ES-I3 (cell line): ENCODE data around the gene PYCARD.
"Not testable (repeated sequence)": the region's sequence is repeated elsewhere in the genome, so short reads cannot be mapped to it uniquely, and the experiment has no call there.

Experiments used
- H3K36me3 ChIP-seq: 2 replicates; pipeline ENCODE4 v1.6.1; 2013; ENCODE audit warnings: mild to moderate bottlenecking, low read length, control low read depth, moderate library complexity; ENCODE audit not compliant: insufficient read depth
- H3K4me1 ChIP-seq: 2 replicates; pipeline ENCODE4 v1.6.1; 2013; ENCODE audit warnings: mild to moderate bottlenecking, control low read depth, low read length; ENCODE audit not compliant: insufficient read depth
- H3K9ac ChIP-seq: 2 replicates; pipeline ENCODE4 v1.6.1; 2013; ENCODE audit warnings: low read depth, mild to moderate bottlenecking, low read length, moderate library complexity
- H3K9me3 ChIP-seq: 2 replicates; pipeline ENCODE4 v1.6.1; 2013; ENCODE audit warnings: mild to moderate bottlenecking, low read length, moderate library complexity; ENCODE audit not compliant: control insufficient read depth, insufficient read depth

The PYCARD gene

DNA sequence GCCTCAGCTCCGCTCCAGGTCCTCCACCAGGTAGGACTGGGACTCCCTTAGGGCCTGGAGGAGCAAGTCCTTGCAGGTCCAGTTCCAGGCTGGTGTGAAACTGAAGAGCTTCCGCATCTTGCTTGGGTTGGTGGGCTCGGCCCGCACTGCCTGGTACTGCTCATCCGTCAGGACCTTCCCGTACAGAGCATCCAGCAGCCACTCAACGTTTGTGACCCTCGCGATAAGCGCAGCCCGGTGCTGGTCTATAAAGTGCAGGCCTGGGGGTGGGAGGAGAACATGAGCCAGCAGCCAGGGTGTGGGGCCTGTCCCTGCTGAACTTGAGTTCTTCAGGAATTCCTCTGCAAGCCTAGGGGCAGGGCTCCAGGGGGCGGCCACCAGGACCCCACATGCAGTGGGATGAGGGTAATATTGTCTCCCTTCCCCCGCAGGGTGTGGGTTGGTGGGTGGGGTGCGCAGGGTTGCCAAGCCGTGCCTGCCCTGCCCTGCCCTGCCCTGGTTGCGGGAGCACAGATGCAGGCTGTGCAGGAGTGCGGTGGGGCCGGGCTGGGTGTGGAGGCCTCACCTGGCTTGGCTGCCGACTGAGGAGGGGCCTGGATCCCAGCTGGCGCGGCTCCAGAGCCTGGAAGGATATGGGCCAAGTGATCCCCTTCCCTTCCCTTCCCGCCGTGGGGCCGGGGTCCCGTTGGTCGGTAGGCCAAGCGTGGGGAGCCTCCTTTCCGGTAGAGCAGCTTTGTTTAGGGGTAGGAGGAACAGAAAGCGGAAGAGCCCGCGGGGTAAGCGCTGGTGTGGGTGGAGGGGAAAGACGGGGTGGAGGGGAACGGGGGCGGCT, 762 bp downstream of the PYCARD start:
- Histone ChIP-seq H3K36me3 (peaks cover 3% of the 10 kb centered on the region), H3K9me3 (no peaks in the 10 kb centered on the region), H3K4me1 (peaks cover 7% of the 10 kb centered on the region; the same call in 1 of the 2 replicates), H3K9ac (peak overlapping the region; percentile 75)

DNA sequence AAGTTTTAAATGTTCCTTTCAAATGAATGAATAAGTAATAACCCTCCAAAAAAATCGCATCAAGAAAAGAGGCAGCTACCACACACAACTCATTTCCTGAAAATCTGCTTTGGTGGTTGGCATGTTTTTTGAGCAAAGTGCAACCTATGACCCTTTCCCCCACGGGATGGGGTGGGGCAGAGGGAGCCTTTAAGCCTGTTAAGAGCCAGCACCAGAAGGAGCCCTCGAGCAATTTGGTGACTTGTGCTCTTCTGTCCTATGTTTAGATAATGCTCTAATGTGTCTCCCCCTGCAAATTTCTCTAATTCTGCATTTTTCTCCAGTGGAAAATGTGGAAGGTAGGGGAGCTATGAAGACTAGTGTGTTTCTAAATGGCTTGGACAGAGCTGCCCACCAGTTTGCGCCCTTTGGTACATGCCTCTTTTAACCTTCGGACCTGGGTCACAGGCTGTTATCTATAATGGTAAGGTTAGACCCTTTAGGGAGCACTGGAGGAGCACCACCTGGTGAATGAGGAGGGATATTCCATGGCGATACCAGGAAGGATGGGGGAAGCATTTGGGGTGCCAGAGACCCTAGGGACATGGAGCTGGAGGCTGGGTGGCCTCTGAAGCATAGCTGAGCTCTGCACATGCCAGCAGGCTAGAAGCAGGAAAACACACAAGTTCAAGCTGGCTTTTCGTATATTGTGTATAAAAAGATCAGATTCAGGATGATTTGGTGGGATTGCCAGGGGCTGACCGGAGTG, 1.6 kb downstream of the PYCARD start:
- H3K9me3 ChIP-seq, result no peaks in the 10 kb centered on the region
- peak overlapping the region; percentile 75; the same call in 1 of the 2 replicates for H3K9ac ChIP-seq
- H3K36me3 ChIP-seq, result peaks cover 8% of the 10 kb centered on the region
- peaks cover 7% of the 10 kb centered on the region; the same call in 1 of the 2 replicates for H3K4me1 ChIP-seq

DNA sequence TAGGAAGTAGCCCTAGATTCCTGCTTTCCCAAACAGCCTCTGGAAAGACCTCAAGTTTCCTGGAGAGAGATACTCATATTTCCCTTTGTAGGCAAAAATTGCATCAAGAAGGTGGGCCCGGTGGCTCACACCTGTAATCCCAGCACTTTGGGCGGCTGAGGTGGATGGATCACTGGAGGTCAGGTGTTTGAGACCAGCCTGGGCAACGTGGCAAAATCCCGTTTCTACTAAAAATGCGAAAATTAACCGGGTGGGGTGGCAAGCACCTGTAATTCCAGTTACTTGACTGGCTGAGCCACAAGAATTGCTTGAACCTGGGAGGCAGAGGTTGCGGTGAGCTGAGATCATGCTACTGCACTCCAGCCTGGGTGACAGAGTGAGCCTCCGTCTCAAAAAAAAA, 2.4 kb downstream of the PYCARD start:
- peaks cover 17% of the 10 kb centered on the region for H3K36me3 ChIP-seq
- not testable (repeated sequence) for H3K9me3 ChIP-seq, H3K9ac ChIP-seq, H3K4me1 ChIP-seq

DNA sequence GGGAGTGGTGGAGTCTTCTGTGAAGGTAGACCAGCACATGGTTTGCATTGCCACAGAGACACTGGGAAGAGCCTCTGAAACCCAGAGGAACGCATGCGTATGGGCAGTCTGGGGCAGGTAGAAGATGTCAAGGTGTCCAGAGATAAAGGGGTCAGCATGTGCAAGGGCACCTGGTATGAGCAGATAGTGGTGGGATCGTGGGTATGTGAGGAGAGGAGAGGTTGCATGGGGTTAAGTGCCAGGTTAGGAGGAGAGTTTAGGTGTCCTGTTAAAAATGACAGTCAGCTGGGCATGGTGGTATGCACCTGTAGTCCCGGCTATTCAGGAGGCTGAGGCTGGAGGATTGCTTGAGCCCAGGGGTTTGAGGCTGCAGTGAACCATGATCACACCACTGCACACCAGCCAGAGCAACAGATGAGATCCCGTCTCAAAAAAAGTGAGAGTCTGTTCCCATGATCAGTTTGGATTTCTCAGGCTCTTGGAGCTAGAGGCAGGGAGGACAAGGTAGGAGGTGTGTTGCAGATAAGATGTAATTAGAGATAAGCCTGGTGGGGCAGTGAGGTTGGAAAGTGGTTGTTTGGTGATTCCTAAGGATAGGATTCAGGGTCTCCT, 3.0 kb downstream of the PYCARD start:
- peaks cover 7% of the 10 kb centered on the region; the same call in 1 of the 2 replicates for H3K4me1 ChIP-seq
- no peaks in the 10 kb centered on the region for H3K9me3 ChIP-seq
- no peak overlapping the region for H3K9ac ChIP-seq
- H3K36me3 ChIP-seq, result peaks cover 22% of the 10 kb centered on the region

DNA sequence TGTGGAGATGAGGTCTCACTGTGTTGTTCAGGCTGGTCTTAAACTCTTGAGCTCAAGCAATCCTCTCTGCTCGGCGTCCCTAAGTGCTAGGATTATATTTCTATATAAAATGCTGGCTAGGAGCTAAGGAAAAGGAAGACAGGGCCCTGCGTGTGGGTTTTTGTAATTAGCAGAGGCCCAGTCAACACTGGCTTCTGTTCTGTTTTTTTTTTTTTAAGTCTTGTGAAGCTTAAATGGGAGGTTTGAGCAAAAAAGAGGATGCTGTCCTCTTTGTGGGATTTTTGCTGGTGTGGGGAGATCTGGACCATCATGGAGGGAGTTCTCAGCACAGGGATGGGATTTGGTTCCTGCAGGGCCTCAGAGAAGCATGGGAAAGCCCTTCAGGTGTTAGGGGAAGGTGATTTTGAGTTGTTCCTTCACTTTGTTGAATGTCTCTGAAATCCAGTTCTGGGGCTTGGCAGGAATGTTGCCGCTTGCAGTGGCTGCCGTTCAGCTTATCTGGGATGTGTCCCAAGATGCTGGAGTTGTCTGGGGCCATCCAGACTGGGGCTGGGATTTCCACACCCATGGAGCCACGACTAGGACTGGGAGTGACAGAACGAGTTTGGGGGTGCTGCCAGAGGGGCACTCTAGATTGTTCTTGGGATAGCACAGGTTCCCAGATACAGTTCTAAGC, 4.2 kb downstream of the PYCARD start:
- Histone ChIP-seq H3K4me1 (peaks cover 7% of the 10 kb centered on the region; the same call in 1 of the 2 replicates), H3K9ac (no peak overlapping the region), H3K36me3 (peaks cover 32% of the 10 kb centered on the region), H3K9me3 (no peaks in the 10 kb centered on the region)

DNA sequence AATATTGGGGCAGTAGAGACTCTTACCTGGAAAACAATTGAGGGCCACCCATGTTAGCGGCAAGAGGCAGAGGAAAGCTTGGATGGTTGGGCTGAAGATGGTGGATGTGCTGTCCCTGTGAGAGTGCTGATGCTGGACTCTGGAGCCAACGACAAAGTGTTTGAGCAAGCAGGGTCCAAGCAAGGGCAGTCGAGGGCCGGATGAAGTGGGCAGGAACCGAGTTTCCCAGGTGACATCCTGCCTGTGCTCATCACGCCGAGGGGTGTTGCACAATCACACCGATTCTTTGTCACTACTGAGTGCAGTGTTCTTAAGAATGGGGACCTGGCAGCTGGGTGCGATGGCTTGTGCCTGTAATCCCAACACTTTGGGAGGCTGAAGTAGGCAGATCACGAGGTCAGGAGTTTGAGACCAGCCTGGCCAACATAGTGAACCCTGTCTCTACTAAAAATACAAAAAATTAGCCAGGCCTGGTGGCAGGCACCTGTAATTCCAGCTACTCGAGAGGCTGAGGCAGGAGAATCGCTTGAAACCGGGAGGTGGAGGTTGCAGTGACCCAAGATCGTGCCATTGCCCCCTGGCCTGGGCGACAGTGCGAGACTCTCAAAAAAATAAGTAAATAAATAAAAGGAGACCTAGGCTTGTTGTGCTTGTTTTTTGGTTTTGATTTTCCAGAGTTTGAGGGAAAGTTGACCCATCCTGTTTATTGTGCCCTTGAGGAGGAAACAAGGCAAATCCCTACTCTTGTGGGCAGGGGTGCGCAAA, 6.1 kb downstream of the PYCARD start:
- peaks cover 7% of the 10 kb centered on the region; the same call in 1 of the 2 replicates for H3K4me1 ChIP-seq

DNA sequence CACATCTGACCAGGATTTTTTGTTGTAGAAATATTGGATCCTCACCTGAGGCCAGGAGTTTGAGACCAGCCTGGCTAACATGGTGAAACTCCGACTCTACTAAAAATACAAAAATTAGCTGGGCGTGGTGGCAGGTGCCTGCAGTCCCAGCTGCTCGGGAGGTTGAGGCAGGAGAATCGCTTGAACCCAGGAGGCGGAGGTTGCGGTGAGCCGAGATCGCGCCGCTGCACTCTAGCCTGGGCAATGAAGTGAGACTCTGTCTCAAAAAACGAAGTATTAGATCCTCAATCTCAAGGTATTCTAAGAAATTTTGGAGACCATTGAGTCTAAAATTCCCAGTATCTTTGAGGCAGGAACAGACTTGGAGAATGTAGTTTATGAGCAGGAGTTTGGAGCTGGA, 6.7 kb downstream of the PYCARD start:
- not testable (repeated sequence) for H3K4me1 ChIP-seq, H3K9ac ChIP-seq, H3K9me3 ChIP-seq
- H3K36me3 ChIP-seq, result peaks cover 55% of the 10 kb centered on the region

More for the DNA sequence above, 6.1 kb downstream of the PYCARD start:
- Histone ChIP-seq H3K9me3 (no peaks in the 10 kb centered on the region), H3K9ac (no peak overlapping the region), H3K36me3 (peaks cover 49% of the 10 kb centered on the region)

DNA sequence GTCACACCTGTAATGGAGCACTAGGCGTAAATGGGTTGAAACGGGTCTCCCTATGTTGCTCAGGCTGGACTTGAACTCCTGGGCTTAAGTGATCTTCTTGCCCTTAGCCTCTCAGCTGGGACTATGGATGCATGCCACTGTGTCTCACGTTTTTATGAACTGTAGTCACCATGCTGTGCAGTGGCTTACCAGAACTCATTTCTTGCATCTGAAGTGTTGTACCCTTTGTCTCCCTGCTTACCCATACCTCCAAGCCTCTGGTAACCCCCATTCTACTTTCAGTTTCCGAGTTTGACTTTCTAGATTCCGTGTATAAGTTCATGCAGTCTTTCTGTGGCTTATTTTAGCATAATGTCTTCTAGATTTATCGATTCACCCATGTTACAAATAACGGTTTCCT, 7.7 kb downstream of the PYCARD start:
- no peaks in the 10 kb centered on the region for H3K4me1 ChIP-seq
- H3K9ac ChIP-seq, result no peak overlapping the region
- no peaks in the 10 kb centered on the region for H3K9me3 ChIP-seq
- peaks cover 65% of the 10 kb centered on the region for H3K36me3 ChIP-seq

DNA sequence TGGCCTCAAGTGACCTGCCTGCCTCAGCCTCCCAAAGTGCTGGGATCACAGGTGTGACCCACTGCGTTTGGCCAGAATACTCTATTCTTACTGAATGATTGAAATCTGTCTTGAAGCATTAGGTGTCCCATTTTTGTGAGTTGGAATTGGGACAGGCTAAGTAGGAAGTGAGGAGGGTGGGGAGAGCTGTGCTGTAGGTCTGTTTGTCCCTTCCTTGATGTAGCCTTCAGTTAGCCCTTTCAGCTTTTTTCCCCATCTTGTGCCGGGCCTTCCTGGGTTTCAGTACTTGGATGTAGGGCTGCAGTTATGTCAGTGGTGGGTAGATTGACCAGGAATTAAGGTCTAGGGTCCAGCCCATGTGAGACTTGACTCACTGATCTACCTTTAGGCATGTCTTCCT, 8.7 kb downstream of the PYCARD start:
- Histone ChIP-seq H3K9ac (no peak overlapping the region), H3K36me3 (peaks cover 72% of the 10 kb centered on the region), H3K9me3 (no peaks in the 10 kb centered on the region), H3K4me1 (no peaks in the 10 kb centered on the region)

DNA sequence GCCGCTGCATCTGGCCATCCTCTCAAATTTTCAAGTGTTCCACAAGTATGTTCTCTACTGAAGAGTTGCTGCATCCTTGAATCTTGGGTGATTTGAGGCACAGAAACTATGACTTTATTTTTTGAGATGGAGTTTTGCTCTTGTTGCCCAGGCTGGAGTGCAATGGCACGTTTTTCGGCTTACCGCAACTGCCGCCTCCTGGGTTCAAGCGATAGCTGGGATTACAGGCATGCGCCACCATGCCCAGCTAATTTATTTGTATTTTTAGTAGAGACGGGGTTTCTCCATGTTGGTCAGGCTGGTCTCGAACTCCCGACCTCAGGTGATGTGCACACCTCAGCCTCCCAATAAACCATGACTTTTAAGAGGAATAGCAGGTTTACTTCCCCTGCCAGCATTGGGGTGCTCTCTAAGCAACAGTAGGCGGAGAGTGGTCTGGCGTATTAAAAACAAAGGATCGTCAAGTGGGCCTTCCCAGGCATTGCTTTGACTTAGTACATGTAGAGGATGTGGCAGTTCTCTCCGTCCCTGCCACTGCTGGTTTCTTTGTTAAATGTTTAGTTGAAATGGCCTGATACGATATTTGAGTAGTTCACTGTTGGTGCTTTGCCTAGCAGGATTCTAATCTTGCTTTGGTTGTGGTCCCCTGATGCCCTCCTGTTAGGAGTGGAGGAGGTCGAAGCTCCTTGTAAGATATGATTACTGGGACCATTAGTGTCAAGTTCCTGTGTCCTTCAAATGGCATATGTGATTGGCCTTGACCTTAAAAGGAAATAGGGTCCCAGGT, 9.5 kb downstream of the PYCARD start:
- Histone ChIP-seq H3K9ac (no peak overlapping the region), H3K9me3 (no peaks in the 10 kb centered on the region), H3K4me1 (no peaks in the 10 kb centered on the region), H3K36me3 (peaks cover 80% of the 10 kb centered on the region)

DNA sequence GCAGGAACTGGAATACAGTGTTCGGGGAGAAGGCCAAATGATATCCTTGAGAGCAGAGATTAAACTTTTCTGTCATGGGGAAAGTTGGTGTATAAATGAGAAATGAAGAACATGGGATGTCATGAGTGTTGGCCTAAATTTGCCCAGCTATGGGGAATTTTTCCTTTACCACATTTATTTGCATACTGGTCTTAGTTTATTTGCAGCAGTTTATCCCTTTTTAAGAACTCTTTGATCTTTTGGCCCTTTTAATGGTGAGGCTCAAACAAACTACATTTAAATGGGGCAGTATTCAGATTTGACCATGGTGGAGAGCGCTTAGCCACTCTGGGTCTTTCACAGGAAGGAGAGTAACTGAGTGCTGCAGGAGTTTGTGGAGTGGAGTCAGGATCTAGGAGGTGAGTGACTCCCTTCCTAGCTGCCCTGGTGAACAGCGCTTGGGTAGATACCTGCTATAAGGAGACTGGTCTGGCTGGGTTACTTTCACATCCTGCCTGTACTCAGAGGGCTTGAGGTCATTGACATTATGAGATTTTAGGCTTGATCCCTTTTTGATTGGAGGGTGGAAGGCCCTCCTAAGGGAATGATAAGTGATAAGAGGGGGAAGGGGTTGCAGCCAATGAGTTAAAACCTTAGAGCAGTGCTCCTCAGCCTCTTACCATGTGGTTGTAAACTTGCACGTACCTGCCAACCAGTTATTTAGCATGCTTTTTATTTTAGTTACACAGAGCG, 10.7 kb downstream of the PYCARD start:
- Histone ChIP-seq H3K36me3 (peaks cover 92% of the 10 kb centered on the region), H3K9ac (no peak overlapping the region), H3K4me1 (no peaks in the 10 kb centered on the region), H3K9me3 (no peaks in the 10 kb centered on the region)

DNA sequence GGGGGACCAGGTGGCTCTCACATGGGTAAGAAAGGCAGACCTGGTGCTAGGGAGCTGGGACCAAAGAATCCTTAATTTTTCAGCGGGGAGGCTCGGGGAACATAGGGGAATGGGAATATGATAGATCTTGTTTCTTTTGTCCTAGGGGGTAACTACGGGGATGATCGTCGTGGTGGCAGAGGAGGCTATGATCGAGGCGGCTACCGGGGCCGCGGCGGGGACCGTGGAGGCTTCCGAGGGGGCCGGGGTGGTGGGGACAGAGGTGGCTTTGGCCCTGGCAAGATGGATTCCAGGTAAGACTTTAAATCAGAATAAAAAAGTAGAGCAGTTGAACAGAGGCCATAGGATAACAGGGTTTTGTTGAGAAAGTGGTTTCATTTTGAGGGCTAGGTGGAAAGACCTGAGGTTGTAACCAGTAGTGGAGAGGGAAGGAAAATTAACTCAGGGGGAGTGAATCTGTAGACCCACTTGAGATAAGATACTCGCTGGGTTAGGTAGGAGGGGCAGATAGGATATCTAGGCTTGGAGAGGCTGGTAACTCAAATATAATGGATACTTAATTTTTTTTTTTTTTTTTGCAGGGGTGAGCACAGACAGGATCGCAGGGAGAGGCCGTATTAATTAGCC, 11.6 kb downstream of the PYCARD start:
- peaks cover 95% of the 10 kb centered on the region for H3K36me3 ChIP-seq
- no peaks in the 10 kb centered on the region for H3K4me1 ChIP-seq
- no peak overlapping the region for H3K9ac ChIP-seq
- H3K9me3 ChIP-seq, result no peaks in the 10 kb centered on the region
